GM12878 (cell line): ENCODE data around the gene DLG1.

Experiments
- FOXM1 ChIP-seq: IDR thresholded peaks from 2 replicates; pipeline ENCODE4 v1.6.1; 2012; ENCODE audit warnings: low read depth, mild to moderate bottlenecking, inconsistent platforms, low read length, moderate library complexity
- TF ChIP-seq, protein P1 (sequence below), 3 experiments: IDR thresholded peaks in 2 of 3; conservative IDR thresholded peaks in 1 of 3; 2 replicates each; pipeline ENCODE4 v1.5.1; 2011; ENCODE audit warnings: low read depth in 3 of 3, low read length in 3 of 3, mild to moderate bottlenecking in 3 of 3, control low read depth in 2 of 3, moderate library complexity in 2 of 3, inconsistent platforms in 1 of 3, mixed read lengths in 1 of 3; ENCODE audit not compliant: control insufficient read depth in 2 of 3, insufficient read depth in 1 of 3; ENCODE audit errors: extremely low read depth in 1 of 3

DNA sequence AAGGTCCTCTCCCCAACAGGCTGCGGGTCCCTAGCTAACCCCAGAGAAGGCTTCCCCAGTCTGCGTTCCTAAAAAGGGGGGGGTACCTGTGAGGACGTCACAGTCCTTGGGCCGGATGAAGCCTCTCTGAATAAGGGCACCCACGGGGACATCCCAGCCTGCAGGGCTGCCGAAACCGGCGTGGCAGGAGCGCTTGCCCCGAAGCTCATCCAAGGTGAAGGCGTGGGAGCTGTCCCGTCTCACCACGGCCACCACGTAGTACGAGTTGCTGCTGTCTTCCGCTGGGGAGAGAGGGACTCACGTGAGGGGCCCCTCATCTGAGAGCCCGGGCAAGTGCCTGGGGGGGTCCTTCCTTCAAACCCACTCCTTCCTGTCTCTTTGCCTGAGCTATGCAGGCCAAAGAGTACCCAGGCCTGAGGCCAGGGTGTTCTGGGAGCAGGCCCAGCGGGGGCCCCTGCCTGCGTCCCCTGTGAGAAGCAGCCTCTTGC lies 288.8 kb downstream of the DLG1 start:
- TF ChIP-seq, protein P1, sequence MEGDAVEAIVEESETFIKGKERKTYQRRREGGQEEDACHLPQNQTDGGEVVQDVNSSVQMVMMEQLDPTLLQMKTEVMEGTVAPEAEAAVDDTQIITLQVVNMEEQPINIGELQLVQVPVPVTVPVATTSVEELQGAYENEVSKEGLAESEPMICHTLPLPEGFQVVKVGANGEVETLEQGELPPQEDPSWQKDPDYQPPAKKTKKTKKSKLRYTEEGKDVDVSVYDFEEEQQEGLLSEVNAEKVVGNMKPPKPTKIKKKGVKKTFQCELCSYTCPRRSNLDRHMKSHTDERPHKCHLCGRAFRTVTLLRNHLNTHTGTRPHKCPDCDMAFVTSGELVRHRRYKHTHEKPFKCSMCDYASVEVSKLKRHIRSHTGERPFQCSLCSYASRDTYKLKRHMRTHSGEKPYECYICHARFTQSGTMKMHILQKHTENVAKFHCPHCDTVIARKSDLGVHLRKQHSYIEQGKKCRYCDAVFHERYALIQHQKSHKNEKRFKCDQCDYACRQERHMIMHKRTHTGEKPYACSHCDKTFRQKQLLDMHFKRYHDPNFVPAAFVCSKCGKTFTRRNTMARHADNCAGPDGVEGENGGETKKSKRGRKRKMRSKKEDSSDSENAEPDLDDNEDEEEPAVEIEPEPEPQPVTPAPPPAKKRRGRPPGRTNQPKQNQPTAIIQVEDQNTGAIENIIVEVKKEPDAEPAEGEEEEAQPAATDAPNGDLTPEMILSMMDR (IDR thresholded peaks at IDR 0.05 in 2 of 3, conservative IDR thresholded peaks at IDR 0.05 in 1 of 3; ENCODE audit: control insufficient read depth in 2 of 3, extremely low read depth in 1 of 3, insufficient read depth in 1 of 3, low read depth in 3 of 3, low read length in 3 of 3) = no peak
- no peak for TF ChIP-seq FOXM1
